ENCODE data around the gene THSD8.

The THSD8 gene

GRCh38 chr19:12783849-12784393 is 17.9 kb upstream of the THSD8 start:
- peak overlapping the region; percentile 94 for H3K4me2 ChIP-seq (ENCODE audit: low read length)
- H2AFZ ChIP-seq, result peak overlapping the region; percentile 54
- no peak overlapping the region for H3K9ac ChIP-seq
- no peaks in the 10 kb centered on the region for H3K79me2 ChIP-seq
- peak overlapping the region; percentile 64 for H3K4me3 ChIP-seq (ENCODE audit: low read depth, low read length)
- no peaks in the 10 kb centered on the region for H3K36me3 ChIP-seq (ENCODE audit: control insufficient read depth, insufficient read depth, low read length)
- H3K27me3 ChIP-seq (ENCODE audit: control insufficient read depth, insufficient read depth, low read length), result no peaks in the 10 kb centered on the region
- no peak for TF ChIP-seq CTCF (IDR thresholded peaks at IDR 0.05)
- peak overlapping the region; percentile 100 for H3K27ac ChIP-seq
- H3K4me1 ChIP-seq, result peaks cover 66% of the 10 kb centered on the region
- no peaks in the 10 kb centered on the region for H3K9me3 ChIP-seq (ENCODE audit: control insufficient read depth, low read length)

GRCh38 chr19:12784394-12784870 is 17.4 kb upstream of the THSD8 start:
- peaks cover 71% of the 10 kb centered on the region for H3K4me1 ChIP-seq
- no peaks in the 10 kb centered on the region for H3K27me3 ChIP-seq (ENCODE audit: control insufficient read depth, insufficient read depth, low read length)
- no peak overlapping the region for H3K9ac ChIP-seq
- no peaks in the 10 kb centered on the region for H3K79me2 ChIP-seq
- no peak for TF ChIP-seq CTCF (IDR thresholded peaks at IDR 0.05)
- H3K4me3 ChIP-seq (ENCODE audit: low read depth, low read length), result peak overlapping the region; percentile 64
- H3K9me3 ChIP-seq (ENCODE audit: control insufficient read depth, low read length), result no peaks in the 10 kb centered on the region
- peak overlapping the region; percentile 100 for H3K27ac ChIP-seq
- peak overlapping the region; percentile 94 for H3K4me2 ChIP-seq (ENCODE audit: low read length)
- H2AFZ ChIP-seq, result peak overlapping the region; percentile 54
- H3K36me3 ChIP-seq (ENCODE audit: control insufficient read depth, insufficient read depth, low read length), result no peaks in the 10 kb centered on the region

- Histone ChIP-seq H3K36me3 (ENCODE audit: control insufficient read depth, insufficient read depth, low read length) (no peaks in the 10 kb centered on the region), H2AFZ (peak overlapping the region; percentile 54), H3K27me3 (ENCODE audit: control insufficient read depth, insufficient read depth, low read length) (no peaks in the 10 kb centered on the region), H3K9me3 (ENCODE audit: control insufficient read depth, low read length) (no peaks in the 10 kb centered on the region), H3K4me3 (ENCODE audit: low read depth, low read length) (peak overlapping the region; percentile 64), H3K79me2 (no peaks in the 10 kb centered on the region), H3K4me2 (ENCODE audit: low read length) (peak overlapping the region; percentile 94), H3K9ac (no peak overlapping the region), H3K4me1 (peaks cover 71% of the 10 kb centered on the region), H3K27ac (peak overlapping the region; percentile 100)
- TF ChIP-seq CTCF (IDR thresholded peaks at IDR 0.05), result no peak
Measured at GRCh38 chr19:12784871-12785430, 16.9 kb upstream of the THSD8 start.

- Histone ChIP-seq H2AFZ (peak overlapping the region; percentile 35), H3K9me3 (ENCODE audit: control insufficient read depth, low read length) (no peaks in the 10 kb centered on the region), H3K27me3 (ENCODE audit: control insufficient read depth, insufficient read depth, low read length) (no peaks in the 10 kb centered on the region), H3K27ac (peak overlapping the region; percentile 100), H3K4me2 (ENCODE audit: low read length) (peak overlapping the region; percentile 15), H3K9ac (no peak overlapping the region), H3K4me1 (peaks cover 76% of the 10 kb centered on the region), H3K36me3 (ENCODE audit: control insufficient read depth, insufficient read depth, low read length) (no peaks in the 10 kb centered on the region), H3K79me2 (no peaks in the 10 kb centered on the region), H3K4me3 (ENCODE audit: low read depth, low read length) (peak overlapping the region; percentile 32)
- no peak for TF ChIP-seq CTCF (IDR thresholded peaks at IDR 0.05)
Measured at GRCh38 chr19:12785431-12786031, 16.3 kb upstream of the THSD8 start.

Measured in parathyroid adenoma (tissue), 2 donors.